ENCODE results near the gene SORCS2.

The SORCS2 gene

GRCh38 chr4:7325541-7325940, 133.2 kb downstream of the SORCS2 start:
- in situ Hi-C loops (cut with MboI; ENCODE audit: low sequenced_read_pairs, unreplicated experiment) = no loop called here
- TF ChIP-seq, protein P1, sequence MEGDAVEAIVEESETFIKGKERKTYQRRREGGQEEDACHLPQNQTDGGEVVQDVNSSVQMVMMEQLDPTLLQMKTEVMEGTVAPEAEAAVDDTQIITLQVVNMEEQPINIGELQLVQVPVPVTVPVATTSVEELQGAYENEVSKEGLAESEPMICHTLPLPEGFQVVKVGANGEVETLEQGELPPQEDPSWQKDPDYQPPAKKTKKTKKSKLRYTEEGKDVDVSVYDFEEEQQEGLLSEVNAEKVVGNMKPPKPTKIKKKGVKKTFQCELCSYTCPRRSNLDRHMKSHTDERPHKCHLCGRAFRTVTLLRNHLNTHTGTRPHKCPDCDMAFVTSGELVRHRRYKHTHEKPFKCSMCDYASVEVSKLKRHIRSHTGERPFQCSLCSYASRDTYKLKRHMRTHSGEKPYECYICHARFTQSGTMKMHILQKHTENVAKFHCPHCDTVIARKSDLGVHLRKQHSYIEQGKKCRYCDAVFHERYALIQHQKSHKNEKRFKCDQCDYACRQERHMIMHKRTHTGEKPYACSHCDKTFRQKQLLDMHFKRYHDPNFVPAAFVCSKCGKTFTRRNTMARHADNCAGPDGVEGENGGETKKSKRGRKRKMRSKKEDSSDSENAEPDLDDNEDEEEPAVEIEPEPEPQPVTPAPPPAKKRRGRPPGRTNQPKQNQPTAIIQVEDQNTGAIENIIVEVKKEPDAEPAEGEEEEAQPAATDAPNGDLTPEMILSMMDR (IDR thresholded peaks at IDR 0.05; ENCODE audit: borderline replicate concordance, control extremely low read depth, extremely low read depth, insufficient read depth, missing control alignments) = no peak
- DNase-seq (ENCODE audit: low spot score) = no peak

- DNase-seq (ENCODE audit: low spot score) = no peak
- TF ChIP-seq, protein P1 (IDR thresholded peaks at IDR 0.05; ENCODE audit: borderline replicate concordance, control extremely low read depth, extremely low read depth, insufficient read depth, missing control alignments) = no peak
- in situ Hi-C loops (cut with MboI; ENCODE audit: low sequenced_read_pairs, unreplicated experiment) = no loop called here
Measured at GRCh38 chr4:7326306-7326692, 134.0 kb downstream of the SORCS2 start.

DNA sequence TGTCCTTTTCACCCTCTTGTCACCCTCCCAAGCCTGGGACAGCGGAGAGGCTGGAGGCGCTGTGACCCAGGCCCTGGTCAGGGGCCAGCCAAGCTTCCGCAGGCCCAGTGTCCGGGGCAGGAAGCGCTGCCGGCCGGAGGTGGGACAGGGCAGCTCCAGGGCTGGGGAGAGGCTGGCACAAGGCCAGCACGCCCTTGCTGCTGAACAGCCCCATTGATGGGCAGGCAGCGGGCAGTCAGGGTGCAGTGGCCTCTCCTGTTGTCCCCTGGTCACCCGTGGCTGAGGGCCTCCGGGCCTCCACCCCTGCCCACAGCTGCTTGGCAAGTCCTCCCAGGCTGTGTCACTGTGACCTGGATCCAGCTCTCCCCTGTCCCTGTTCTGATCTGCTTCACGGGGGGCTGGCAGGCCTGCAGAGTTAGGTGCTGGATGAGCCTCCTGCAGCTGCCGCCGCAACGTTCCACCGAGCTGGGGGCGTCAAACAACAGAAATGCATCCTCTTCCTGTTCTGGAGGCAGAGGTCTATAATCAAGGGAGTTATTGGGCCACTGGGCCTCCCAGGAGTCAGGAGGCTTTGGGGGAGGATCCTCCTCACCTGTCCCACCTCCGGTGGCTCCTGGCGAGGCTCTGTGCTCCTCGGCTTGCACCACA, 134.5 kb downstream of the SORCS2 start:
- TF ChIP-seq, protein P1 (IDR thresholded peaks at IDR 0.05; ENCODE audit: borderline replicate concordance, control extremely low read depth, extremely low read depth, insufficient read depth, missing control alignments) = no peak
- DNase-seq (ENCODE audit: low spot score) = no peak
- in situ Hi-C loops (cut with MboI; ENCODE audit: low sequenced_read_pairs, unreplicated experiment) = no loop called here

GRCh38 chr4:7327341-7327885, 135.1 kb downstream of the SORCS2 start:
- no peak for DNase-seq (ENCODE audit: low spot score)
- TF ChIP-seq, protein P1 (IDR thresholded peaks at IDR 0.05; ENCODE audit: borderline replicate concordance, control extremely low read depth, extremely low read depth, insufficient read depth, missing control alignments) = no peak
- in situ Hi-C loops (cut with MboI; ENCODE audit: low sequenced_read_pairs, unreplicated experiment) = no loop called here

GRCh38 chr4:7328162-7328912, 136.0 kb downstream of the SORCS2 start:
- in situ Hi-C loops (cut with MboI; ENCODE audit: low sequenced_read_pairs, unreplicated experiment) = no loop called here
- no peak for DNase-seq (ENCODE audit: low spot score)
- TF ChIP-seq, protein P1 (IDR thresholded peaks at IDR 0.05; ENCODE audit: borderline replicate concordance, control extremely low read depth, extremely low read depth, insufficient read depth, missing control alignments) = no peak

- no peak for DNase-seq (ENCODE audit: low spot score)
- in situ Hi-C loops (cut with MboI; ENCODE audit: low sequenced_read_pairs, unreplicated experiment) = no loop called here
Measured at GRCh38 chr4:7328913-7329638, 136.7 kb downstream of the SORCS2 start.

More at GRCh38 chr4:7328913-7329638, 136.7 kb downstream of the SORCS2 start:
- TF ChIP-seq, protein P1 (IDR thresholded peaks at IDR 0.05; ENCODE audit: borderline replicate concordance, control extremely low read depth, extremely low read depth, insufficient read depth, missing control alignments) = no peak

All from GM13976 (cell line).